ENCODE results near the gene MAP2. TPM values are rescaled to one million over a fixed set of nuclear protein-coding genes. Genes with fewer than 3 reads are reported as not detected.
"Not testable (repeated sequence)": the region's sequence is repeated elsewhere in the genome, so short reads cannot be mapped to it uniquely, and the experiment has no call there.

The MAP2 gene
- total RNA-seq, 1 experiment from 2014 or later: 7.6 TPM

- H3K27me3 Mint-ChIP-seq (ENCODE audit: low read depth): peaks cover 28% of the 10 kb centered on the region
- DNase-seq (ENCODE audit: low spot score); CTCF ChIA-PET; H3K4me3 Mint-ChIP-seq; ATAC-seq; POLR2A ChIA-PET; H3K4me1 Mint-ChIP-seq; H3K27ac Mint-ChIP-seq: not testable (repeated sequence)
- H3K36me3 Mint-ChIP-seq: peaks cover 39% of the 10 kb centered on the region
- peaks cover 60% of the 10 kb centered on the region for H3K9me3 Mint-ChIP-seq
These were observed 68.4 kb downstream of the MAP2 start for GRCh38 chr2:209492296-209492695.

DNA sequence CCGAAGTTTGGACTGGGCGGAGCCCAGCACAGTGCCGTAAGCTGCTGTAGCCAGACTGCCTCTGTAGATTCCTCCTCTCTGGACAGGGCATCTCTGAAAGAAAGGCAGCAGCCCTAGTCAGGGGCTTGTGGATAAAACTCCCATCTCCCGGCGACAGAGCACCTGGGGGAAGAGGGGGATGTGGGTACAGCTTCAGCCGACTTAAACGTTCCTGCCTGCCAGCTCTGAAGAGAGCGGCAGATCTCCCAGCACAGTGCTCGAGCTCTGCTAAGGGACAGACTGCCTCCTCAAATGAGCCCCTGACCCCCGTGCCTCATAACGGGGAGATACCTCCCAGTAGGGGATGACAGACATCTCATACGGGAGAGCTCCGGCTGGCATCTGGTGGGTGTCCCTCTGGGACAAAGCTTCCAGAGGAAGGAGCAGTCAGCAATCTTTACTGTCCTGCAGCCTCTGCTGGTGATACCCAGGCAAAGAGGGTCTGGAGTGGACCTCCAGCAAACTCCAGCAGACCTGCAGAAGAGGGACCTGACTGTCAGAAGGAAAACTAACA, 71.3 kb downstream of the MAP2 start:
- ATAC-seq; H3K27ac Mint-ChIP-seq; POLR2A ChIA-PET; H3K4me1 Mint-ChIP-seq; CTCF ChIA-PET; DNase-seq (ENCODE audit: low spot score); H3K4me3 Mint-ChIP-seq: not testable (repeated sequence)
- H3K9me3 Mint-ChIP-seq: peaks cover 46% of the 10 kb centered on the region
- H3K27me3 Mint-ChIP-seq (ENCODE audit: low read depth): peaks cover 21% of the 10 kb centered on the region
- H3K36me3 Mint-ChIP-seq: peaks cover 27% of the 10 kb centered on the region

- no peak for DNase-seq (ENCODE audit: low spot score)
- POLR2A ChIA-PET: no interaction called here
- TF ChIP-seq GRHL2 (CRISPR knock-in tag; IDR thresholded peaks at IDR 0.05; ENCODE audit: insufficient replicate concordance, severe bottlenecking) (no peak), NR3C1 (CRISPR knock-in tag; conservative IDR thresholded peaks at IDR 0.05; ENCODE audit: low read depth) (no peak), FOXP1 (CRISPR knock-in tag; IDR thresholded peaks at IDR 0.05; ENCODE audit: borderline replicate concordance) (no peak), OVOL2 (CRISPR knock-in tag; IDR thresholded peaks at IDR 0.05; ENCODE audit: borderline replicate concordance) (no peak), NFYB (CRISPR knock-in tag; conservative IDR thresholded peaks at IDR 0.05; ENCODE audit: low read depth) (no peak), ZNF232 (CRISPR knock-in tag; IDR thresholded peaks at IDR 0.05) (no peak), JAZF1 (CRISPR knock-in tag; IDR thresholded peaks at IDR 0.05) (no peak), ZNF138 (CRISPR knock-in tag; conservative IDR thresholded peaks at IDR 0.05) (no peak)
- TF ChIP-seq, protein P1, sequence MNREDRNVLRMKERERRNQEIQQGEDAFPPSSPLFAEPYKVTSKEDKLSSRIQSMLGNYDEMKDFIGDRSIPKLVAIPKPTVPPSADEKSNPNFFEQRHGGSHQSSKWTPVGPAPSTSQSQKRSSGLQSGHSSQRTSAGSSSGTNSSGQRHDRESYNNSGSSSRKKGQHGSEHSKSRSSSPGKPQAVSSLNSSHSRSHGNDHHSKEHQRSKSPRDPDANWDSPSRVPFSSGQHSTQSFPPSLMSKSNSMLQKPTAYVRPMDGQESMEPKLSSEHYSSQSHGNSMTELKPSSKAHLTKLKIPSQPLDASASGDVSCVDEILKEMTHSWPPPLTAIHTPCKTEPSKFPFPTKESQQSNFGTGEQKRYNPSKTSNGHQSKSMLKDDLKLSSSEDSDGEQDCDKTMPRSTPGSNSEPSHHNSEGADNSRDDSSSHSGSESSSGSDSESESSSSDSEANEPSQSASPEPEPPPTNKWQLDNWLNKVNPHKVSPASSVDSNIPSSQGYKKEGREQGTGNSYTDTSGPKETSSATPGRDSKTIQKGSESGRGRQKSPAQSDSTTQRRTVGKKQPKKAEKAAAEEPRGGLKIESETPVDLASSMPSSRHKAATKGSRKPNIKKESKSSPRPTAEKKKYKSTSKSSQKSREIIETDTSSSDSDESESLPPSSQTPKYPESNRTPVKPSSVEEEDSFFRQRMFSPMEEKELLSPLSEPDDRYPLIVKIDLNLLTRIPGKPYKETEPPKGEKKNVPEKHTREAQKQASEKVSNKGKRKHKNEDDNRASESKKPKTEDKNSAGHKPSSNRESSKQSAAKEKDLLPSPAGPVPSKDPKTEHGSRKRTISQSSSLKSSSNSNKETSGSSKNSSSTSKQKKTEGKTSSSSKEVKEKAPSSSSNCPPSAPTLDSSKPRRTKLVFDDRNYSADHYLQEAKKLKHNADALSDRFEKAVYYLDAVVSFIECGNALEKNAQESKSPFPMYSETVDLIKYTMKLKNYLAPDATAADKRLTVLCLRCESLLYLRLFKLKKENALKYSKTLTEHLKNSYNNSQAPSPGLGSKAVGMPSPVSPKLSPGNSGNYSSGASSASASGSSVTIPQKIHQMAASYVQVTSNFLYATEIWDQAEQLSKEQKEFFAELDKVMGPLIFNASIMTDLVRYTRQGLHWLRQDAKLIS (CRISPR knock-in tag; IDR thresholded peaks at IDR 0.05; ENCODE audit: borderline replicate concordance): no peak
- H3K27ac Mint-ChIP-seq: no peak overlapping the region
- CTCF ChIA-PET: no interaction called here
- no peak for ATAC-seq
- peaks cover 16% of the 10 kb centered on the region for H3K27me3 Mint-ChIP-seq (ENCODE audit: low read depth)
- H3K36me3 Mint-ChIP-seq: peaks cover 24% of the 10 kb centered on the region
- peaks cover 43% of the 10 kb centered on the region for H3K9me3 Mint-ChIP-seq
- no peak overlapping the region for H3K4me3 Mint-ChIP-seq
- H3K4me1 Mint-ChIP-seq: peaks cover 6% of the 10 kb centered on the region
These were observed 72.2 kb downstream of the MAP2 start for GRCh38 chr2:209495855-209496585.

- peaks cover 22% of the 10 kb centered on the region for H3K36me3 Mint-ChIP-seq
- ChIA-PET CTCF (no interaction called here), POLR2A (no interaction called here)
- no peak overlapping the region for H3K27ac Mint-ChIP-seq
- no peak for ATAC-seq
- peaks cover 37% of the 10 kb centered on the region for H3K9me3 Mint-ChIP-seq
- H3K4me3 Mint-ChIP-seq: no peak overlapping the region
- TF ChIP-seq ETV6 (CRISPR knock-in tag; IDR thresholded peaks at IDR 0.05) (no peak), RELA (CRISPR knock-in tag; IDR thresholded peaks at IDR 0.05; ENCODE audit: borderline replicate concordance) (no peak), EMX1 (CRISPR knock-in tag; IDR thresholded peaks at IDR 0.05) (no peak), OVOL2 (CRISPR knock-in tag; IDR thresholded peaks at IDR 0.05; ENCODE audit: borderline replicate concordance) (no peak)
- TF ChIP-seq, protein P2, sequence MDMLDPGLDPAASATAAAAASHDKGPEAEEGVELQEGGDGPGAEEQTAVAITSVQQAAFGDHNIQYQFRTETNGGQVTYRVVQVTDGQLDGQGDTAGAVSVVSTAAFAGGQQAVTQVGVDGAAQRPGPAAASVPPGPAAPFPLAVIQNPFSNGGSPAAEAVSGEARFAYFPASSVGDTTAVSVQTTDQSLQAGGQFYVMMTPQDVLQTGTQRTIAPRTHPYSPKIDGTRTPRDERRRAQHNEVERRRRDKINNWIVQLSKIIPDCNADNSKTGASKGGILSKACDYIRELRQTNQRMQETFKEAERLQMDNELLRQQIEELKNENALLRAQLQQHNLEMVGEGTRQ (CRISPR knock-in tag; IDR thresholded peaks at IDR 0.05): no peak
- peaks cover 11% of the 10 kb centered on the region for H3K4me1 Mint-ChIP-seq
- peaks cover 10% of the 10 kb centered on the region for H3K27me3 Mint-ChIP-seq (ENCODE audit: low read depth)
- no peak for DNase-seq (ENCODE audit: low spot score)
These were observed 72.7 kb downstream of the MAP2 start for GRCh38 chr2:209496586-209496982.
